ENCODE measurements around the gene EIF2B4.

DNA sequence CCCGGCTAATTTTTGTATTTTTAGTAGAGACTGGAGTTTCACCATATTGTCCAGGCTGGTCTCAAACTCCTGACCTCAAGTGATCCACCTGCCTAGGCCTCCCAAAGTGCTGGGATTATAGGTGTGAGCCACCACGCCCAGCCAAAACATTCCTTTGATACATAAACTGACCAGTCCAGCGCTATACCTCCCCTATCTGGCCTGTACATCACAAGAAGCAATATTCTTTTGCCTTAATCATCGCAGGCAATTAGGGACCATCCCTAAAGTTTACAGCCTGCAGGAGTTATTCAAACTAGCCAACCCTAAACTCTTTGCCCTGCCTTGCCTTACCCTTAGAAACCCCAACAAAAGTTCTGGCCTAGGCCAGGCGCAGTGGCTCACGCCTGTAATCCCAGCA is 46.0 kb upstream of the EIF2B4 start:
- TF ChIP-seq, protein P1, sequence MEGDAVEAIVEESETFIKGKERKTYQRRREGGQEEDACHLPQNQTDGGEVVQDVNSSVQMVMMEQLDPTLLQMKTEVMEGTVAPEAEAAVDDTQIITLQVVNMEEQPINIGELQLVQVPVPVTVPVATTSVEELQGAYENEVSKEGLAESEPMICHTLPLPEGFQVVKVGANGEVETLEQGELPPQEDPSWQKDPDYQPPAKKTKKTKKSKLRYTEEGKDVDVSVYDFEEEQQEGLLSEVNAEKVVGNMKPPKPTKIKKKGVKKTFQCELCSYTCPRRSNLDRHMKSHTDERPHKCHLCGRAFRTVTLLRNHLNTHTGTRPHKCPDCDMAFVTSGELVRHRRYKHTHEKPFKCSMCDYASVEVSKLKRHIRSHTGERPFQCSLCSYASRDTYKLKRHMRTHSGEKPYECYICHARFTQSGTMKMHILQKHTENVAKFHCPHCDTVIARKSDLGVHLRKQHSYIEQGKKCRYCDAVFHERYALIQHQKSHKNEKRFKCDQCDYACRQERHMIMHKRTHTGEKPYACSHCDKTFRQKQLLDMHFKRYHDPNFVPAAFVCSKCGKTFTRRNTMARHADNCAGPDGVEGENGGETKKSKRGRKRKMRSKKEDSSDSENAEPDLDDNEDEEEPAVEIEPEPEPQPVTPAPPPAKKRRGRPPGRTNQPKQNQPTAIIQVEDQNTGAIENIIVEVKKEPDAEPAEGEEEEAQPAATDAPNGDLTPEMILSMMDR (IDR thresholded peaks at IDR 0.05): no peak
- TF ChIP-seq POLR2A (IDR thresholded peaks at IDR 0.05): no peak
